Epithelial cell of proximal tubule (primary cell): ENCODE measurements around the gene PPP4R1. TPM values are rescaled to one million over a fixed set of nuclear protein-coding genes. Genes with fewer than 3 reads are reported as not detected.
A peak's percentile ranks its signal among the peaks of the same experiment; 100 is the strongest.

ENCODE experiments used
- DNase-seq: peaks from one replicate; pipeline ENCODE4 v3.0.0-alpha.2; 2011; ENCODE audit warnings: low read depth
- H3K4me3 ChIP-seq: 2 replicates; pipeline ENCODE4 v1.5.1; 2011; ENCODE audit warnings: low read depth, mild to moderate bottlenecking, low read length
- CTCF ChIP-seq: conservative IDR thresholded peaks from 2 replicates; pipeline ENCODE4 v1.5.1; 2012; ENCODE audit warnings: low read depth, mild to moderate bottlenecking, low read length
- total RNA-seq: library from RNA; depleted of rRNA; stranded (reverse); fragments of >200 nt; gene quantifications from 2 replicates; pipeline ENCODE4 v1.2.3, GENCODE V29; 2015

PPP4R1 gene
- total RNA-seq, 1 donor from 2014 or later = 82.0 TPM

- no peak for DNase-seq
- H3K4me3 ChIP-seq = no peak overlapping the region
- no peak for TF ChIP-seq CTCF
Observed at GRCh38 chr18:9655232-9655767, 40.9 kb upstream of the PPP4R1 start.

- no peak overlapping the region for H3K4me3 ChIP-seq
- DNase-seq = no peak
- TF ChIP-seq CTCF = no peak
Observed at GRCh38 chr18:9653390-9653789, 39.0 kb upstream of the PPP4R1 start.

- DNase-seq = no peak
- TF ChIP-seq CTCF = no peak
- no peak overlapping the region for H3K4me3 ChIP-seq
Observed at GRCh38 chr18:9649164-9649540, 34.8 kb upstream of the PPP4R1 start.

GRCh38 chr18:9648431-9649163, 34.2 kb upstream of the PPP4R1 start:
- no peak for TF ChIP-seq CTCF
- H3K4me3 ChIP-seq = no peak overlapping the region
- no peak for DNase-seq

- no peak for TF ChIP-seq CTCF
- no peak overlapping the region for H3K4me3 ChIP-seq
- DNase-seq = no peak
Observed at GRCh38 chr18:9647496-9648323, 33.4 kb upstream of the PPP4R1 start.

GRCh38 chr18:9643549-9643948, 29.2 kb upstream of the PPP4R1 start:
- no peak overlapping the region for H3K4me3 ChIP-seq
- DNase-seq = peak; percentile 93
- TF ChIP-seq CTCF = no peak
